HEK293T (cell line): ENCODE measurements around the gene FBXO21.
"Not testable (repeated sequence)": the region's sequence is repeated elsewhere in the genome, so short reads cannot be mapped to it uniquely, and the experiment has no call there.

Experiments used
- CTCF ChIA-PET: fragments of 350-600 bp; formaldehyde crosslinking; extraction: SDS; loops from one replicate; lab custom pipeline; 2021; ENCODE audit warnings: antibody characterized with exemption, inconsistent platforms; lab: Yijun Ruan, JAX
- POLR2A ChIA-PET: fragments of 350-600 bp; formaldehyde crosslinking; extraction: SDS; loops from one replicate; lab custom pipeline; 2020; ENCODE audit warnings: antibody characterized with exemption, inconsistent platforms; lab: Yijun Ruan, JAX
- DNase-seq: peaks from one replicate; pipeline ENCODE4 v3.0.0; 2012; ENCODE audit warnings: mixed read lengths; ENCODE audit errors: extremely low spot score
- ARNT ChIP-seq: fragments of 450-650 bp; IDR thresholded peaks from 2 replicates; pipeline ENCODE4 v1.6.1; 2017; ENCODE audit warnings: mild to moderate bottlenecking
- BHLHE40 ChIP-seq: fragments of 450-650 bp; IDR thresholded peaks from 2 replicates; pipeline ENCODE4 v1.6.1; 2016; ENCODE audit warnings: mild to moderate bottlenecking, moderate library complexity, borderline replicate concordance
- CTBP1 ChIP-seq: fragments of 450-650 bp; IDR thresholded peaks from 2 replicates; pipeline ENCODE4 v1.6.1; 2016; ENCODE audit warnings: borderline replicate concordance
- ELF4 ChIP-seq: fragments of 450-650 bp; IDR thresholded peaks from 2 replicates; pipeline ENCODE4 v1.6.1; 2017; ENCODE audit warnings: antibody characterized with exemption
- FOXA1 ChIP-seq: fragments of 450-650 bp; IDR thresholded peaks from 2 replicates; pipeline ENCODE4 v1.6.1; 2016; ENCODE audit warnings: mild to moderate bottlenecking
- FOXK2 ChIP-seq: fragments of 450-650 bp; IDR thresholded peaks from 2 replicates; pipeline ENCODE4 v1.6.1; 2016; ENCODE audit warnings: mild to moderate bottlenecking
- FOXM1 ChIP-seq: fragments of 450-650 bp; IDR thresholded peaks from 2 replicates; pipeline ENCODE4 v1.6.1; 2017; ENCODE audit warnings: mild to moderate bottlenecking, borderline replicate concordance
- HDGF ChIP-seq: fragments of 450-650 bp; IDR thresholded peaks from 2 replicates; pipeline ENCODE4 v1.6.1; 2017; ENCODE audit warnings: antibody characterized with exemption, borderline replicate concordance
- L3MBTL2 ChIP-seq: fragments of 450-650 bp; conservative IDR thresholded peaks from 2 replicates; pipeline ENCODE4 v1.6.1; 2016; ENCODE audit warnings: mild to moderate bottlenecking
- LEF1 ChIP-seq: fragments of 450-650 bp; IDR thresholded peaks from 2 replicates; pipeline ENCODE4 v1.6.1; 2017; ENCODE audit warnings: mild to moderate bottlenecking, borderline replicate concordance
- NFRKB ChIP-seq: fragments of 450-650 bp; IDR thresholded peaks from 2 replicates; pipeline ENCODE4 v1.6.1; 2016; ENCODE audit warnings: mild to moderate bottlenecking, moderate library complexity
- PKNOX1 ChIP-seq: fragments of 450-650 bp; IDR thresholded peaks from 2 replicates; pipeline ENCODE4 v1.6.1; 2016
- SP1 ChIP-seq: fragments of 450-650 bp; IDR thresholded peaks from 2 replicates; pipeline ENCODE4 v1.6.1; 2017
- SUZ12 ChIP-seq: fragments of 450-650 bp; IDR thresholded peaks from 2 replicates; pipeline ENCODE4 v1.6.1; 2016; ENCODE audit warnings: mild to moderate bottlenecking
- TARDBP ChIP-seq: fragments of 450-650 bp; IDR thresholded peaks from 2 replicates; pipeline ENCODE4 v1.6.1; 2016
- ZNF384 ChIP-seq: fragments of 450-650 bp; IDR thresholded peaks from 2 replicates; pipeline ENCODE4 v1.6.1; 2016

FBXO21 gene

GRCh38 chr12:117192057-117192456 lies 1.8 kb upstream of the FBXO21 start:
- TF ChIP-seq FOXK2, result no peak
- TF ChIP-seq BHLHE40, result no peak
- TF ChIP-seq PKNOX1, result no peak
- TF ChIP-seq TARDBP, result no peak
- TF ChIP-seq SP1, result no peak
- TF ChIP-seq SUZ12, result no peak
- no peak for TF ChIP-seq LEF1
- TF ChIP-seq FOXM1, result no peak
- TF ChIP-seq HDGF, result no peak
- TF ChIP-seq L3MBTL2, result no peak
- no peak for TF ChIP-seq CTBP1
- no peak for TF ChIP-seq ZNF384
- no peak for TF ChIP-seq NFRKB
- no peak for TF ChIP-seq FOXA1
- TF ChIP-seq ARNT, result no peak
- TF ChIP-seq ELF4, result no peak
- POLR2A ChIA-PET, result no interaction called here
- no peak for DNase-seq
- CTCF ChIA-PET, result interaction anchor here (0.8 kb wide), 1 partner anchor 21 kb away, joined by 3 read pairs; no protein-coding TSS in a partner anchor

- ChIA-PET CTCF (no interaction called here), POLR2A (no interaction called here)
- DNase-seq, result peak; percentile 45
- TF ChIP-seq ELF4 (no peak), FOXM1 (no peak), SUZ12 (no peak), CTBP1 (no peak), SP1 (no peak), LEF1 (no peak), FOXA1 (no peak), NFRKB (no peak), PKNOX1 (no peak), BHLHE40 (no peak), FOXK2 (no peak), HDGF (no peak), ARNT (no peak), ZNF384 (no peak), TARDBP (no peak), L3MBTL2 (no peak)
These were observed 503 bp downstream of the FBXO21 start for GRCh38 chr12:117189725-117190209.

GRCh38 chr12:117188961-117189724 lies 1.1 kb downstream of the FBXO21 start:
- no peak for TF ChIP-seq NFRKB
- TF ChIP-seq BHLHE40, result no peak
- no peak for TF ChIP-seq L3MBTL2
- no peak for TF ChIP-seq SP1
- no peak for DNase-seq
- POLR2A ChIA-PET, result no interaction called here
- CTCF ChIA-PET, result interaction anchor here (0.6 kb wide), 1 partner anchor 1710 kb away, joined by 3 read pairs; no protein-coding TSS in a partner anchor

GRCh38 chr12:117188121-117188665 lies 2.1 kb downstream of the FBXO21 start:
- POLR2A ChIA-PET, result no interaction called here
- TF ChIP-seq FOXM1, result no peak
- no peak for TF ChIP-seq ELF4
- TF ChIP-seq HDGF, result no peak
- no peak for TF ChIP-seq LEF1
- TF ChIP-seq FOXA1, result no peak
- no peak for TF ChIP-seq L3MBTL2
- TF ChIP-seq ZNF384, result no peak
- TF ChIP-seq BHLHE40, result no peak
- CTCF ChIA-PET, result no interaction called here
- no peak for DNase-seq

GRCh38 chr12:117187421-117187820 lies 2.8 kb downstream of the FBXO21 start:
- CTCF ChIA-PET, result no interaction called here
- TF ChIP-seq TARDBP (no peak), ELF4 (no peak), FOXM1 (no peak), ARNT (no peak), FOXA1 (no peak), SP1 (no peak), ZNF384 (no peak), NFRKB (no peak), CTBP1 (no peak), BHLHE40 (no peak), HDGF (no peak), FOXK2 (no peak), L3MBTL2 (no peak)
- POLR2A ChIA-PET, result no interaction called here
- DNase-seq, result no peak

- no peak for TF ChIP-seq CTBP1
- no peak for TF ChIP-seq BHLHE40
- TF ChIP-seq FOXM1, result no peak
- no peak for TF ChIP-seq L3MBTL2
- TF ChIP-seq ELF4, result no peak
- no peak for TF ChIP-seq PKNOX1
- no peak for TF ChIP-seq ZNF384
- no peak for TF ChIP-seq ARNT
- no peak for TF ChIP-seq SP1
- TF ChIP-seq HDGF, result no peak
- CTCF ChIA-PET, result no interaction called here
- POLR2A ChIA-PET, result no interaction called here
- no peak for DNase-seq
These were observed 7.4 kb downstream of the FBXO21 start for GRCh38 chr12:117182866-117183265.

- CTCF ChIA-PET, DNase-seq, POLR2A ChIA-PET: not testable (repeated sequence)
These were observed 8.8 kb downstream of the FBXO21 start for GRCh38 chr12:117181468-117181843.
